PC-3 (cell line): ENCODE data around the gene ZNF121. TPM values are rescaled to one million over a fixed set of nuclear protein-coding genes. Genes with fewer than 3 reads are reported as not detected.
A peak's percentile ranks its signal among the peaks of the same experiment; 100 is the strongest.
"Not testable (repeated sequence)": the region's sequence is repeated elsewhere in the genome, so short reads cannot be mapped to it uniquely, and the experiment has no call there.

ENCODE experiments used
- ATAC-seq: fragments of 200-7000 bp; cut with Tn5 transposase; 2 replicates; pipeline ENCODE4 v1.9.1; 2020; ENCODE audit warnings: mild to moderate bottlenecking, moderate library complexity
- BruUV-seq: library from RNA; stranded (reverse); fragments of 400-500 nt; replicated peaks from 2 replicates; lab custom pipeline; 2021; lab: Mats Ljungman, UMichigan
- CTCF ChIA-PET: fragments of 300-600 bp; sonication (Branson Sonifier 250); formaldehyde crosslinking; loops from one replicate; lab custom pipeline; 2022; ENCODE audit warnings: antibody characterized with exemption; lab: Charles Lee
- POLR2A ChIA-PET: fragments of 300-600 bp; sonication (Branson Sonifier 250); formaldehyde crosslinking; loops from one replicate; lab custom pipeline; 2022; ENCODE audit warnings: antibody characterized with exemption; ENCODE audit not compliant: unreplicated experiment; lab: Charles Lee
- DNase-seq: peaks from one replicate; pipeline ENCODE4 v3.0.0-alpha.2; 2015
- H2AFZ ChIP-seq: fragments of 300-600 bp; sonication (generic); 2 replicates; pipeline ENCODE4 v1.6.0; 2016; ENCODE audit warnings: antibody characterized with exemption, low read length
- H3F3A ChIP-seq: fragments of 300-600 bp; sonication (generic); one replicate; pipeline ENCODE4 v1.6.0; 2017; ENCODE audit warnings: antibody characterized with exemption, low read length, control low read depth, mild to moderate bottlenecking; ENCODE audit not compliant: unreplicated experiment
- H3K27ac ChIP-seq: fragments of 300-600 bp; sonication (generic); 2 replicates; pipeline ENCODE4 v1.5.1; 2016; ENCODE audit warnings: mild to moderate bottlenecking, low read length
- H3K27me3 ChIP-seq: fragments of 300-600 bp; sonication (generic); 2 replicates; pipeline ENCODE4 v1.6.1; 2016; ENCODE audit warnings: low read length, mixed read lengths
- H3K36me3 ChIP-seq: fragments of 300-600 bp; sonication (generic); 2 replicates; pipeline ENCODE4 v1.6.1; 2016; ENCODE audit warnings: low read depth, mixed run types, low read length, mixed read lengths
- H3K4me1 ChIP-seq: fragments of 300-600 bp; sonication (generic); 2 replicates; pipeline ENCODE4 v1.5.1; 2016; ENCODE audit warnings: low read length; ENCODE audit not compliant: insufficient read depth
- H3K4me2 ChIP-seq: fragments of 300-600 bp; sonication (generic); 2 replicates; pipeline ENCODE4 v1.6.0; 2016; ENCODE audit warnings: low read length
- H3K4me3 ChIP-seq: fragments of 300-600 bp; sonication (generic); 2 replicates; pipeline ENCODE4 v1.5.1; 2016; ENCODE audit warnings: mild to moderate bottlenecking, low read length, mixed read lengths
- H3K79me2 ChIP-seq: fragments of 300-600 bp; sonication (generic); 2 replicates; pipeline ENCODE4 v1.6.1; 2017; ENCODE audit warnings: low read length, mixed read lengths
- H3K9ac ChIP-seq: fragments of 300-600 bp; sonication (generic); 2 replicates; pipeline ENCODE4 v1.6.0; 2016; ENCODE audit warnings: mild to moderate bottlenecking, low read length
- H3K9me2 ChIP-seq: fragments of 300-600 bp; sonication (generic); replicated peaks from 2 replicates; pipeline ENCODE4 v1.6.1; 2016; ENCODE audit warnings: mixed run types, low read length, mixed read lengths
- H3K9me3 ChIP-seq: fragments of 300-600 bp; sonication (generic); 2 replicates; pipeline ENCODE4 v1.6.1; 2016; ENCODE audit warnings: low read length, mixed read lengths
- H4K20me1 ChIP-seq: fragments of 300-600 bp; sonication (generic); 2 replicates; pipeline ENCODE4 v1.6.1; 2016; ENCODE audit warnings: low read length, mixed read lengths
- CTCF ChIP-seq: fragments of 300-600 bp; sonication (generic); conservative IDR thresholded peaks from 2 replicates; pipeline ENCODE4 v1.5.1; 2017; ENCODE audit warnings: antibody characterized with exemption, low read depth, mild to moderate bottlenecking, low read length
- EZH2 ChIP-seq: fragments of 300-600 bp; sonication (generic); IDR thresholded peaks from one replicate; pipeline ENCODE4 v1.6.1; 2017; ENCODE audit warnings: antibody characterized with exemption, mild to moderate bottlenecking, low read length; ENCODE audit not compliant: unreplicated experiment
- EZH2phosphoT487 ChIP-seq: fragments of 300-600 bp; sonication (generic); IDR thresholded peaks from 2 replicates; pipeline ENCODE4 v1.6.1; 2018; ENCODE audit warnings: mild to moderate bottlenecking, antibody characterized with exemption, low read length, borderline replicate concordance
- intact Hi-C: fragments of 100-400 bp; cut with micrococcal nuclease; formaldehyde crosslinking; loops from 2 replicates; pipeline ENCODE4 v1.9.0; 2023
- total RNA-seq: library from RNA; depleted of rRNA; stranded (reverse); fragments of >200 nt; gene quantifications from 2 replicates; pipeline ENCODE4 v1.2.3, GENCODE V29; 2014

The ZNF121 gene
- total RNA-seq, 1 experiment from 2014 or later = 65.6 TPM

- TF ChIP-seq EZH2 (no peak), EZH2phosphoT487 (no peak)
- Histone ChIP-seq H3K27ac (no peak overlapping the region), H2AFZ (no peak overlapping the region), H3K27me3 (no peaks in the 10 kb centered on the region; the same call in 1 of the 2 replicates), H3K4me2 (no peak overlapping the region), H3K79me2 (peaks cover 57% of the 10 kb centered on the region), H3K9me2 (no peaks in the 10 kb centered on the region), H3K9me3 (peaks cover 87% of the 10 kb centered on the region), H3F3A (no peaks in the 10 kb centered on the region), H3K9ac (no peak overlapping the region), H4K20me1 (no peaks in the 10 kb centered on the region), H3K36me3 (peaks cover 99% of the 10 kb centered on the region), H3K4me3 (peak overlapping the region; percentile 46; the same call in 1 of the 2 replicates), H3K4me1 (no peaks in the 10 kb centered on the region)
- BruUV-seq = TSS peak; percentile 11
- ChIA-PET CTCF (interaction anchor here (0.7 kb wide), 1 partner anchor 533 kb away, joined by 17 read pairs; no protein-coding TSS in a partner anchor), POLR2A (no interaction called here)
- ATAC-seq (no peak), DNase-seq (peak; percentile 16)
- intact Hi-C loops = no loop called here
Measured at GRCh38 chr19:9565900-9566705, 18.2 kb downstream of the ZNF121 start.

- Histone ChIP-seq H3K27ac (no peak overlapping the region), H3K4me3 (no peak overlapping the region), H3K36me3 (peaks cover 23% of the 10 kb centered on the region; the same call in 1 of the 2 replicates), H3K9me2 (no peaks in the 10 kb centered on the region), H3K27me3 (no peaks in the 10 kb centered on the region), H2AFZ (no peak overlapping the region), H3K9ac (no peak overlapping the region), H3K9me3 (peaks cover 18% of the 10 kb centered on the region), H3K4me2 (no peak overlapping the region), H3F3A (peaks cover 3% of the 10 kb centered on the region), H3K4me1 (no peaks in the 10 kb centered on the region), H3K79me2 (no peaks in the 10 kb centered on the region), H4K20me1 (no peaks in the 10 kb centered on the region)
- DNase-seq = no peak
- TF ChIP-seq EZH2phosphoT487 = no peak
- TF ChIP-seq EZH2 = no peak
- no peak for TF ChIP-seq CTCF
- intact Hi-C loops = no loop called here
- ChIA-PET CTCF (no interaction called here), POLR2A (no interaction called here)
- no TSS peak for BruUV-seq
- no peak for ATAC-seq
Measured at GRCh38 chr19:9552536-9553274, 31.6 kb downstream of the ZNF121 start.

- no peaks in the 10 kb centered on the region for H3K79me2 ChIP-seq
- CTCF ChIA-PET = no interaction called here
- H4K20me1 ChIP-seq = no peaks in the 10 kb centered on the region
- no peak for DNase-seq
- H3K9me2 ChIP-seq = no peaks in the 10 kb centered on the region
- H3K9ac ChIP-seq = no peak overlapping the region
- no TSS peak for BruUV-seq
- H3K36me3 ChIP-seq = peaks cover 15% of the 10 kb centered on the region; the same call in 1 of the 2 replicates
- intact Hi-C loops = no loop called here
- ATAC-seq = no peak
- H3K4me2 ChIP-seq = no peak overlapping the region
- H2AFZ ChIP-seq = no peak overlapping the region
- POLR2A ChIA-PET = no interaction called here
- TF ChIP-seq CTCF (no peak), EZH2phosphoT487 (no peak)
- no peaks in the 10 kb centered on the region for H3F3A ChIP-seq
- peaks cover 19% of the 10 kb centered on the region; the same call in 1 of the 2 replicates for H3K9me3 ChIP-seq
- no peak overlapping the region for H3K27ac ChIP-seq
- no peaks in the 10 kb centered on the region for H3K4me1 ChIP-seq
- H3K4me3 ChIP-seq = no peak overlapping the region
- no peaks in the 10 kb centered on the region for H3K27me3 ChIP-seq
Measured at GRCh38 chr19:9547870-9548269, 36.4 kb downstream of the ZNF121 start.

GRCh38 chr19:9541281-9541680 is 43.0 kb downstream of the ZNF121 start:
- H3K36me3 ChIP-seq, H3K4me1 ChIP-seq, ATAC-seq, H3K27me3 ChIP-seq, H2AFZ ChIP-seq, H3K27ac ChIP-seq, H3K4me3 ChIP-seq, intact Hi-C loops, DNase-seq, H4K20me1 ChIP-seq, H3K9me2 ChIP-seq, CTCF ChIA-PET, POLR2A ChIA-PET, H3K4me2 ChIP-seq, H3K9ac ChIP-seq, H3F3A ChIP-seq, BruUV-seq: not testable (repeated sequence)
- H3K9me3 ChIP-seq = peaks cover 13% of the 10 kb centered on the region; the same call in 1 of the 2 replicates
- peaks cover 19% of the 10 kb centered on the region for H3K79me2 ChIP-seq
